Choroid plexus epithelial cell (primary cell): ENCODE data around the gene TPSG1.
"Not testable (repeated sequence)": the region's sequence is repeated elsewhere in the genome, so short reads cannot be mapped to it uniquely, and the experiment has no call there.

Source experiments
- DNase-seq: peaks from one replicate; pipeline ENCODE4 v3.0.0-alpha.2; 2010; ENCODE audit warnings: low read depth
- H3K4me3 ChIP-seq: 2 replicates; pipeline ENCODE4 v1.5.1; 2011; ENCODE audit warnings: low read depth, mild to moderate bottlenecking, control low read depth, low read length, moderate library complexity
- CTCF ChIP-seq: conservative IDR thresholded peaks from 2 replicates; pipeline ENCODE4 v1.5.1; 2011; ENCODE audit warnings: low read depth, mild to moderate bottlenecking, control low read depth, inconsistent platforms, low read length, moderate library complexity

Gene TPSG1

GRCh38 chr16:1253701-1254364 is 28.8 kb upstream of the TPSG1 start:
- DNase-seq, H3K4me3 ChIP-seq: not testable (repeated sequence)

GRCh38 chr16:1249031-1249755 is 24.1 kb upstream of the TPSG1 start:
- DNase-seq, H3K4me3 ChIP-seq: not testable (repeated sequence)

- not testable (repeated sequence) for DNase-seq
Observed at GRCh38 chr16:1247903-1248537, 23.0 kb upstream of the TPSG1 start.

GRCh38 chr16:1245452-1246020 is 20.5 kb upstream of the TPSG1 start:
- no peak for TF ChIP-seq CTCF
- DNase-seq: no peak

More at GRCh38 chr16:1247903-1248537, 23.0 kb upstream of the TPSG1 start:
- not testable (repeated sequence) for H3K4me3 ChIP-seq

GRCh38 chr16:1244881-1245280 is 19.8 kb upstream of the TPSG1 start:
- no peak for TF ChIP-seq CTCF
- H3K4me3 ChIP-seq: no peak overlapping the region
- DNase-seq: no peak

More at GRCh38 chr16:1245452-1246020, 20.5 kb upstream of the TPSG1 start:
- no peak overlapping the region for H3K4me3 ChIP-seq

GRCh38 chr16:1243907-1244850 is 19.1 kb upstream of the TPSG1 start:
- not testable (repeated sequence) for H3K4me3 ChIP-seq, DNase-seq

- not testable (repeated sequence) for H3K4me3 ChIP-seq, DNase-seq
Observed at GRCh38 chr16:1243363-1243762, 18.3 kb upstream of the TPSG1 start.

GRCh38 chr16:1241081-1241480 is 16.0 kb upstream of the TPSG1 start:
- not testable (repeated sequence) for H3K4me3 ChIP-seq, DNase-seq

- DNase-seq, H3K4me3 ChIP-seq: not testable (repeated sequence)
Observed at GRCh38 chr16:1240436-1240835, 15.4 kb upstream of the TPSG1 start, which contains the start of gene TPSAB1. Gene TPSAB1, plus strand, starts transcription at chr16:1240705. Its CDS starts 234 bp downstream, at chr16:1240939.

GRCh38 chr16:1239575-1239974 is 14.5 kb upstream of the TPSG1 start:
- not testable (repeated sequence) for H3K4me3 ChIP-seq, DNase-seq

- not testable (repeated sequence) for H3K4me3 ChIP-seq, DNase-seq
Observed at GRCh38 chr16:1238909-1239308, 13.8 kb upstream of the TPSG1 start.
